Inflammatory macrophage treated with lipopolysaccharide for 4 hours (primary cell): ENCODE results near the gene SNRPA1.
"Not testable (repeated sequence)": the region's sequence is repeated elsewhere in the genome, so short reads cannot be mapped to it uniquely, and the experiment has no call there.

Experiments
- DNase-seq: peaks from one replicate; pipeline ENCODE4 v3.0.0-alpha.2; 2020

Gene SNRPA1

GRCh38 chr15:101288905-101289513 lies 6.0 kb downstream of the SNRPA1 start:
- peak; percentile 70 for DNase-seq

- not testable (repeated sequence) for DNase-seq
Measured at GRCh38 chr15:101287342-101287741, 7.7 kb downstream of the SNRPA1 start.

GRCh38 chr15:101286471-101287114 lies 8.5 kb downstream of the SNRPA1 start:
- DNase-seq = peak; percentile 34

GRCh38 chr15:101283931-101284330 lies 11.1 kb downstream of the SNRPA1 start:
- DNase-seq = no peak

- no peak for DNase-seq
Measured at GRCh38 chr15:101280007-101280406, 15.0 kb downstream of the SNRPA1 start.

GRCh38 chr15:101277943-101278564 lies 17.0 kb downstream of the SNRPA1 start:
- no peak for DNase-seq

GRCh38 chr15:101277038-101277822 lies 17.8 kb downstream of the SNRPA1 start, which contains the start of gene SELENOS:
Gene SELENOS (minus strand): TSS chr15:101277485. CDS start chr15:101277417, 68 bp downstream.
- peak; percentile 96 for DNase-seq

- DNase-seq = peak; percentile 52
Measured at GRCh38 chr15:101276501-101277037, 18.5 kb downstream of the SNRPA1 start.

GRCh38 chr15:101275018-101275417 lies 20.0 kb downstream of the SNRPA1 start:
- no peak for DNase-seq

GRCh38 chr15:101273534-101273933 lies 21.5 kb downstream of the SNRPA1 start:
- DNase-seq = no peak

- DNase-seq = no peak
Measured at GRCh38 chr15:101272584-101272983, 22.5 kb downstream of the SNRPA1 start.

- no peak for DNase-seq
Measured at GRCh38 chr15:101269479-101270223, 25.4 kb downstream of the SNRPA1 start.

GRCh38 chr15:101267320-101268104 lies 27.5 kb downstream of the SNRPA1 start:
- no peak for DNase-seq

- DNase-seq = no peak
Measured at GRCh38 chr15:101266787-101267186, 28.3 kb downstream of the SNRPA1 start.

- no peak for DNase-seq
Measured at GRCh38 chr15:101266034-101266433, 29.0 kb downstream of the SNRPA1 start.

- no peak for DNase-seq
Measured at GRCh38 chr15:101264911-101265641, 30.0 kb downstream of the SNRPA1 start.

GRCh38 chr15:101264011-101264410 lies 31.0 kb downstream of the SNRPA1 start:
- no peak for DNase-seq

GRCh38 chr15:101262551-101262950 lies 32.5 kb downstream of the SNRPA1 start:
- DNase-seq = no peak

GRCh38 chr15:101258238-101259144 lies 36.6 kb downstream of the SNRPA1 start:
- DNase-seq = peak; percentile 68

GRCh38 chr15:101256757-101257156 lies 38.3 kb downstream of the SNRPA1 start:
- peak; percentile 17 for DNase-seq
